ENCODE data around the gene POLR2M. TPM values are rescaled to one million over a fixed set of nuclear protein-coding genes. Genes with fewer than 3 reads are reported as not detected.

The POLR2M gene
- total and polyA plus RNA-seq, 3 donors from 2014 or later, result 33.3 to 97.7 (median 87.2) TPM

GRCh38 chr15:57696146-57696545 is 10.4 kb upstream of the POLR2M start:
- no peak overlapping the region for H3K4me3 ChIP-seq
- WGBS, 2 donors, result 79% methylated on average over 5 of the region's 5 CpGs
- H3K9me3 ChIP-seq, result no peaks in the 10 kb centered on the region
- intact Hi-C loops (cut with DNase I; ENCODE audit: low total_unique reads), result no loop called here
- no peaks in the 10 kb centered on the region for H3K27me3 ChIP-seq
- H3K27ac ChIP-seq, result no peak overlapping the region
- no peaks in the 10 kb centered on the region for H3K36me3 ChIP-seq (ENCODE audit: low read depth, missing control alignments)
- DNase-seq, result no peak
- peaks cover 4% of the 10 kb centered on the region for H3K4me1 ChIP-seq
- no peak for TF ChIP-seq CTCF (IDR thresholded peaks at IDR 0.05)
- no peak for TF ChIP-seq POLR2A (IDR thresholded peaks at IDR 0.05)

DNA sequence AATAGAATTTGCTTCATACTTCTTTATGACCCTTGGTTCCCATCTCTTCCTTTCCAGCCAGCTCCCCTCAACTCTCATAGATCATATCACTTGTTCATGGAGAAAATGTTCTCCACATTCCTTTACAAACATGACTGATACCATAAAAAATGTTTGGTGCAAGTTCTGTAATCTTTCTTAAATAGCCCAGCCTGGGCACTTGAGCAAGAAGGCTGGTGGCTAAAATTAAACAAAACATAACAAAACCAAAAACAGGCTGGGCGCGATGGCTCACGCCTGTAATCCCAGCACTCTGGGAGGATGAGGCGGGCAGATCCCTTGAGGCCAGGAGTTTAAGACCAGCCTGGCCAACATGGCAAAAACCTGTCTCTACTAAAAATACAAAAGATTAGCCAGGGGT is 8.9 kb upstream of the POLR2M start:
- DNase-seq, result no peak

DNA sequence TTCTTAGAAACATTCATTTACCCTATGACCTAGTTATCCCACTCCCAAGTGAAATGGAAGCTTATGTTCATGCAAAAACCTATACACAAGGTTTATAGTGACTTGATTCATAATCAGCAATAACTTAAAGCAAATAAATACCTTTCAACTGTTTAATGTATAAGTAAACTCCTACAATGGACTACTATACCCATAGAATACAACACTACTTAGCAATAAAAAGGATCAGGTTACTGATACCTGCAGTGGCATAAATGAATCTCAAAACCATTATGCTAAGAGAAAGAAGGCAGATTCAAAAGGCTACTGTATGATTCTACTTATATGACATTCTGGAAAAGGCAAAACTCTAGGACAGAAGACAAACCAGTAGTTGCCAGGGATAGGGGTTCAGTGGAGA is 8.3 kb upstream of the POLR2M start:
- H3K4me3 ChIP-seq, result no peak overlapping the region
- no peaks in the 10 kb centered on the region for H3K27me3 ChIP-seq
- intact Hi-C loops (cut with DNase I; ENCODE audit: low total_unique reads), result no loop called here
- H3K27ac ChIP-seq, result no peak overlapping the region
- H3K4me1 ChIP-seq, result no peaks in the 10 kb centered on the region
- H3K9me3 ChIP-seq, result no peaks in the 10 kb centered on the region
- DNase-seq, result no peak
- no peak for TF ChIP-seq CTCF (IDR thresholded peaks at IDR 0.05)
- TF ChIP-seq POLR2A (IDR thresholded peaks at IDR 0.05), result no peak
- no peaks in the 10 kb centered on the region for H3K36me3 ChIP-seq (ENCODE audit: low read depth, missing control alignments)

More for the DNA sequence above, 8.9 kb upstream of the POLR2M start:
- Histone ChIP-seq H3K36me3 (ENCODE audit: low read depth, missing control alignments) (no peaks in the 10 kb centered on the region), H3K4me1 (no peaks in the 10 kb centered on the region), H3K27ac (no peak overlapping the region), H3K9me3 (no peaks in the 10 kb centered on the region), H3K4me3 (no peak overlapping the region), H3K27me3 (no peaks in the 10 kb centered on the region)
- intact Hi-C loops (cut with DNase I; ENCODE audit: low total_unique reads), result no loop called here
- WGBS, 2 donors, result 91 to 94% methylated on average over 4 of the region's 4 CpGs
- no peak for TF ChIP-seq POLR2A (IDR thresholded peaks at IDR 0.05)
- TF ChIP-seq CTCF (IDR thresholded peaks at IDR 0.05), result no peak

DNA sequence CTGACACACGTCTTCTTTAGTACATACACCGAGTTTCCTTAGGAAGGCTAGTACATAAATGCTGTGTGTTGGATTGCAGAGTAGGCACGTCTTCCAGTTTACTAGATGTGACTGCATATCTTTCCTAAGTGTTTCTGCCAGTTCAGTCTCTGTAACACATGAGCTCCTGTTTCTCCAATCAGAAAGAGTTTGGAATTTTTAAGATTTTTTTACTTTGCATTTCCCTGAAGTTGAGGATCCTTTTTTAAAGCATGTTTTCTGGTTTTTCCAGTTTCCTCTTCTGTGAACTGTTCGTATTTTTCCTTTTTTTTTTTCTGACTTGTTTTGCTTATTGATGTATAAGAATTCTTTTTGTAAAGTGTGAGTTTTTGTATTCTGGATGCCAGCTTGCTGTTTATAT is 7.5 kb upstream of the POLR2M start:
- DNase-seq, result no peak
- Histone ChIP-seq H3K9me3 (no peaks in the 10 kb centered on the region), H3K27me3 (no peaks in the 10 kb centered on the region), H3K4me3 (no peak overlapping the region), H3K4me1 (no peaks in the 10 kb centered on the region), H3K36me3 (ENCODE audit: low read depth, missing control alignments) (no peaks in the 10 kb centered on the region), H3K27ac (no peak overlapping the region)
- no peak for TF ChIP-seq POLR2A (IDR thresholded peaks at IDR 0.05)
- no peak for TF ChIP-seq CTCF (IDR thresholded peaks at IDR 0.05)
- intact Hi-C loops (cut with DNase I; ENCODE audit: low total_unique reads), result no loop called here
- WGBS, 2 donors, result 83 to 85% methylated on average over 4 of the region's 4 CpGs

DNA sequence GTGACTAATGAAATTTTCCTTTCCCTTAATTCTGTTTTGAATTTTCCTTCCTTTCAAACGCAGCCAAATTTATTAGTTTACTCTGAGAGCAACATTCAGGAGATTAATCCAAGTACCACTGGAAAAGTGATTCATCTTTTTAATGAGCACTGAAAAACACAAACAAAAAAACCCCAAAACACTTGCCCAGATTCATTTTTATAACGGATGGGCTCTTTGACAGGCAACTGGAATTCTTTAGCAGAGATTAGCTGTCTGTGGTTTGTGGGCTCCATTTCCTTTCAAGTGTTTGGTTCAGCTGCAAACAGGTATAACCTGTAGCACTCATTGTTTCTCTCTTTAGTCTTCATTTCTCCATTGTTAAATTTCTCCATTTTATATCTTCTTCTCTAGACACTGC is 3.1 kb upstream of the POLR2M start:
- 34 to 42% methylated on average over 2 of the region's 2 CpGs for WGBS, 2 donors
- intact Hi-C loops (cut with DNase I; ENCODE audit: low total_unique reads), result no loop called here

More for the DNA sequence above, 3.1 kb upstream of the POLR2M start:
- Histone ChIP-seq H3K36me3 (ENCODE audit: low read depth, missing control alignments) (no peaks in the 10 kb centered on the region), H3K9me3 (no peaks in the 10 kb centered on the region), H3K27me3 (no peaks in the 10 kb centered on the region), H3K4me3 (no peak overlapping the region), H3K27ac (no peak overlapping the region), H3K4me1 (peaks cover 9% of the 10 kb centered on the region)
- TF ChIP-seq POLR2A (IDR thresholded peaks at IDR 0.05), result no peak
- TF ChIP-seq CTCF (IDR thresholded peaks at IDR 0.05), result no peak
- no peak for DNase-seq
